NOMO-1 treated with DMSO at 0.1 percent for 48 hours (cell line): ENCODE data around the gene CLCN1.
A peak's percentile ranks its signal among the peaks of the same experiment; 100 is the strongest.
"Not testable (repeated sequence)": the region's sequence is repeated elsewhere in the genome, so short reads cannot be mapped to it uniquely, and the experiment has no call there.

Experiments used
- DNase-seq: peaks from one replicate; lab custom pipeline; 2025; ENCODE audit not compliant: unreplicated experiment; lab: John Stamatoyannopoulos, UW

The CLCN1 gene

DNA sequence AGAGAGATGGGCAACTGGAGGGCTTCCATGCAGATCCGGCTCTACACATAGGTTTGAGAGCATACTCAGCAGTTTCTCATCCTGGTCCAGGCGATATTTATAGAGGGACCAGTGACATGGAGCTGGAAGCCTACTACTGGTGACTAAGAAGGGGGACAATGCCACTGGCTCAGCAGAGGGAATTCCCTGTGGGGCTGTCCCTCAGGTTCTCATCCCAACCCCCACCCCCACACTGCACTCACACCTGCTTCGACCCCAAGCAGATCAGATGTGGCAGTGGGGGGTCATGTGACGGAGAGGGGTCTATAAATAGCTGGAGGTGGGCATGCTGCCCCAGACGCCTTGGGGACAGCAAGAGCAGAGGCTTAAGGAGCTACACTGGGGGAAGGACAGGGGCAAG is at the start of gene CLCN1:
CLCN1 (plus strand) TSS at position 336 of the 400 bp plus-strand sequence. CDS start 102 bp downstream, outside the sequence.
- no peak for DNase-seq

DNA sequence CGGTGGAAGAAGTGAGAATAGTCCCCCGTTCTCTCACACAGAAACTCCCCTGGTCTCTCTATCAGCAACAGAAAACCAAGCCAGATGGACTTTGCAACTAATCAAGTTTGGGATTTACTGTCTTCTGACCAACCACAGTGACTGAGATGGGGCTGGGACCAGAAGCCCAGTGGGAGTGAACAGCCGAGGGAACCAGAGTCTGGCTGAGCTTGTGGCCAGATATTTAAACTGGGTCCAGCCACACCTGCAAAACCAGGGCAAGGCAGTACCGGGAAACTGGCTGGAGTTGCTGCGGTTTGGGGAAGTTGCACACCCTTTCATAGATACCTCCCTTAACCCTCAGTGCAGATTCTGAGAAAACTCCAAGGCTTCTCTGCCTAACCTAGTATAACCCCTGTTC is 46.7 kb upstream of the CLCN1 start:
- no peak for DNase-seq

DNA sequence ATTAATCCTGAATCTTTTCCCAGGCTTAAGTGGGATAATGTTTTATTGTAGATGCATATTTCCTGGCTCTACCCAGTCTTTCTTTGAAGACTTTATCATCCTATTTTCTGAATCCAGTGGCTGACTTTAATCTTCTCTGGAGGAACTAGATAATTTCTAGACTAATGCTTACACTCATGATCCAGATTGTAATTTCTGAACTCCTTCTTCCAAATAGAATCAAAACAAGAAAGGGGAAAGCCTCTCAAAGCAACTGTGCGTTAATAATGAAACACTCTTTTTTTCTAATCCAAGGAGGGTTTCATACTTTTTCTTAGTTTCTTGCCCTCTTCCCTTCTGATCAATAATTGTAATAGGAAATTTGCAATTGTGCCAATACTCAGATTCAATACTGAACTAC is 44.7 kb upstream of the CLCN1 start:
- DNase-seq: no peak

DNA sequence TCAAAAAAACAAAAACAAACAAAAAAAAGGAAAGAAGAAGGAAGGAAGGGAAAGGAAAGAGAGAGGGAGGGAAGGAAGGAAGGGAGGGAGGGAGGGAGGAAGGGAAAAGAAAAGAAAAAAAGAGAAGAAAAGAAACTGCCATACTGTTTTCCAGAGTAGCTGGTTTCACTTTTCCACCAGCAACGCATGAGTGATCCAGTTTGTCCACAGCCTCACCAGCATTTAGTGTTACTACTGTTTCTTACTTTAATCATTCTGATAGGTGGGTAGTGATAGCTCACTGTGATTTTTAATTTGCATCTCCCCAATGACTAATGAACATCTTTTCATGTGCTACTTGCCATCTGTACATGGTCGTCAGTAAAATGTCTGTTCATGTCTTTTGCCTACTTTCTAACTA is 43.0 kb upstream of the CLCN1 start:
- no peak for DNase-seq

DNA sequence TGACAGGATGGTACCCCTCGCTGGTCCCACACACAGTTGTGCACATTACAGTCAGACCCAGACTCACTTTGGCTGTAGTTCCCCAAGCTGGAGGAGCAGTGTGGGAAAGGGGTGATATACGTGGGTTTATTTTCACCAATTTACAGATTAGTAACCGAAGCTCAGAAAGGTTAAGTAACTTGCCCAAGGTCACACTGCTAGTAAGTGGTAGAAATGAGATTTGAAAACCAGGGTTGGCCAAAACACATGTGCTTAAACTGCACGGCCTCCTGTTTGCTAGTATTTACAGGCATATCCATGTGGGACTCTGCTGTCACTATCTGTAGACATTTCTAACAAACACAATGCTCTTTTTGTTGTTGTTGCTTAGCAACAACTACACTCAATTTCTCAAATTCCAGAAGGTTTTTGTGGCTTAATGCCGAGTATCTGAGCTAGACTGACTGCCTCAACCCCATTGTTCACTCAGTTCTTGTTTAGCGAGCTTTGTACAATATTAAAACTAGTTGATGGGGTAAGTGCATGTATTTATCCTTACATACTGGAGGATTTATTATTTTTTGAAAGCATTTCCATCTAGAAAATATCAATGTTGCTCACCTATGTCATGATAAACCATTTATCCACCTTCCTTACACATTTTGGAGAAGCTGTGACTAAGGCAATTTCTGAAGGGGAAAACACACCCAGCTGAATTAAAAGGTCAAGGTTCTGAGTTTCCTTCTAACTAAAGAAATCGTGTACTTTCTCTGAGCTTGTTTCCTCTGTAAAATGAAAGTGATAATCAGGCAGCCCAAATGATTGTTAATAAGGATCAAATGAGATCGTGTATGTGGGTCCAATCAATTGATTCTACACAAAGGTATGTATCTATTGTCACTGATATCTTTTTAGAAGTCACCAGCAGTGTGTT is 36.5 kb upstream of the CLCN1 start:
- DNase-seq: no peak

DNA sequence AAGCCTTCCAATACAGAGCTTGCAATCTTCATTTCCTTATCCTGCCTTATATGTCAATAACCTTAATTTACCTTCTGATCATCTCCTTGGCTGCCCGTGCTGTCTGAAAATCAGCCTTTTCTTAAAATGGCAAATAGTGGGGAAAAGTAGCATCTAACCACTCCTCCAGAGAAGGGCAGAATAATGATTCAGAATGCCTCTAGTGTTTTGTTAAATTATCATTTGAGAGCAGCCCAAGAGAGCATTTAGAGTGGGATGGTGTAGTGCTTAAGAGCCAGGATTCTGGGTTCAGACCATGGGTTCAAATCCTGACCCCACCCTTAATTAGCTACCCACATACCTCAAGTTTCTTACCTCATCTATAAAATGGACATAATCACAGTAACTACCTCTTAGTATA is 35.8 kb upstream of the CLCN1 start:
- DNase-seq: no peak

DNA sequence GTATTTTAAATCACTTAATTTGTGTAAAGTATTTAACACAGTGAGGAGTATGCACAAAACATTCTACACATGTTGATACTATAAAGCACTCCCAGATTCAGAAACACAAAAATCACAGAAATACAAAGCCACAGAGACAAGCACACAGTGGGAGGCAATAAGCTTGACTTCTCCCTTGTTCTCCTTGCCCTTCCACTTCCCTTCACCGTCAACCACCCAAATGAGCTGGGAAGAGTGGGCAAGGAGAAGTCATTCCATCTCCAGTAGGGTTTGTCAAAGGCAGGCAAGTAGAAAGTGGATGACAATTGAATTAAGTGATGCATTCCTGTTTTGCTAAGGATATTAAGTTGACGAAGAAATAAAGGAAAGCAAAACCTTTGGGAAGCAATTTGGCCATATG is 35.3 kb upstream of the CLCN1 start:
- no peak for DNase-seq

DNA sequence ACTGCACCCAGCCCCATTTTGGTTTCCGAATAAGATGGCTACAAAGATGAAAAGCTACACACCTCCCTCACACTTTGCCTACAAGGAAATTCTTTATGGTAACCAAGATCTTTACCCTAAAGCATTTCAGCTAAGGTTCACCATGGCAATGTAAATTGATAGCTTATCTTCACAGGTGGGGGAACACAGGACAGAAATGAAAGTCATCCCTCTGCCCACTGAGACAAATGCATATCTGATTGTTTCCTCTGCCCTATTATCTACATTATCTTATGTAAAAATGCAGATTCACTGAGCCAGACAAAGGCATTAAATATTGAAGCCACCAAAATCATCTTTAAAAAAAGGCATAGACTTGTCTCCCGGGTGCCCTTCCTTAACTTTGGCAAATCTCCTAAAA is 34.4 kb upstream of the CLCN1 start:
- no peak for DNase-seq

DNA sequence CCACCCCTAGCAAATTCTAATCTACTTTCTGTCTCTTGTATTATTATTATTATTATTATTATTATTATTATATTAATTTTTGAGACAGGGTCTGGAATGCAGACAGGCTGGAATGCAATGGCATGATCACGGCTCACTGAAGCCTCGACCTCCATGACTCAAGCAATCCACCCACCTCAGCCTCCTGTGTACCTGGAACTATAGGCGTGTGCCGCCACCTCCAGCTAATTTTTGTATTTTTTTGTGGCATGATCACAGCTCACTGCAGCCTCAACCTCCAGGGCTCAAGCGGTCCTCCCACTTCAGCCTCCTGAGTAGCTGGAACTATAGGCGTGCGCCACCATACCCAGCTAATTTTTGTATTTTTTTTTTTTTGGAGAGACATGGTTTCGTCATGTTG is 33.8 kb upstream of the CLCN1 start:
- DNase-seq: no peak

DNA sequence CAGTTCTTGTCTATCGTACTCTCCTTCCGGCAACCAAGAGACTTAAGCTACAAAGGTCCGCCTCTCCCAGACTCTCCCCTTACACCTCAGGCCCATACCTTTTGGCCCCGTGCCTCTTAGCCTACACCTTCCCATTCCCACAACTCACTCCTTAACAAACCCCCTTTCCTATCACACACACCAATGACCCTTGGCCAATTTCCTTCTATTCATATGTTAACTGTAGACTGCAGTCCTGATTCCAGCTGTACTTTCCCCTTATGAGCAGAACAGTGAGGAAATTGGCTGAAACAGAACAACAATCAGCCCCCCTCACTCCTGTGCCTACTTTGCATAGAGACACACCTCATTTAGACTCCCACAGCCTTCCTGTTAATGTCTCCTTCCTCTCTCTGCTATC is 32.5 kb upstream of the CLCN1 start:
- DNase-seq: no peak

DNA sequence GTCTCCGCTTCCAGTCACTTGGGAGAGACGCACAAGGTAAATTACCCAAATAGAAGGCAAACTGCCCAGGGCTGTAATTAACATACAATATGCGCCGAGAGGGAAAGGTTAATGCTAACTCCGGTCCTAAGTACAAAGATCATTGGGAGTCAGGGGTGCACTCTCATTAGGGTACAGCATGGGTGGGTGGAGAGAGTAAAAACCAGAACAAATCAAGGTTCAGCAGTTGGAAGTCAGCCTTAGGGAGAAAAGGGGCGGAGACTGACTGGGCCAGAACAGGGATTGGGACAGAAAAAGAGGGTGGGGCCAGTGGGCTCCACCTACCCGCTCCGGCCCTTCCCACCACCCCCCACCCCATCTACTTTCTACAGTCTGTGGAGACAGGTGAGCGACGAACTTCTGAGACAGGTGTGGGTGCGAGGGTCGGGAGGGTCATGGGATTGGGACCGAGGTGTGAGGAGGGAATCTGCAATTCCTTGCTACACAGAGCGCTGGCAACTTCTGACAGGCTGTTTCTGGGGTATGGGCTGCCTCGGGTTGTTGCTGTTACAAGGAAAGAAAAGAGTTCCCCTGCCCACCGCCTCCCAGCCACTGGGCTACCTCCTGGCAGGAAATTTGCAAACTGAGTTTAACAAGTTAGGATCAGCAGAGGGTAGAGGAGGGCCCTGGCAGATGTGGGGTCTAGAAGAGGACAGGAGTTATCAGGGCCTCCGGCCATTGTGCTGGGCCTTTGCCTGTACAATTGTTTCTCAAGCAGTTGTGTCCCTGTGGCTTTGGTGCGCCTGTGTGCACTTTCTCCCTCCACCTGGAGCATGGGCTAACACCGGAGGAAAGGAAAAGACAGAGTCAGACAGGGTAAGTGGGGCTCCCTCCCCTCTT is 31.1 kb upstream of the CLCN1 start, which contains the start of gene TMEM139:
TMEM139 (plus strand) TSS at position 368 of the 879 bp plus-strand sequence. CDS start 1,000 bp downstream, outside the sequence.
- DNase-seq: no peak

DNA sequence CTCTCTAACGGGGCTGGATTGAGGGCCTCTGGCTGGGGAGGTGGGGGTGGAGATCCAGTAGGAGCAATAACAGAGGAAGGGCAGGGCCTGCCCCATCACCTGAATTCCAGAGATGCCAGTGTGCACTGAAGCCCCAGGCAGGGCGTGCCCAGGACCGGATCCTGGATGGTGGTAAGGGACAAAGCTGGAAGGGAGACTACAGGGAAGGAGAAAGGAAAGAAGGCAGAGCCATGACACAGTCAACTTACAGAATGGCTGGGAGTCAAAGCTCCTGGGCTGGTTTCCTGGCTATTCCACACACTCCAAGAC is 30.5 kb upstream of the CLCN1 start:
- no peak for DNase-seq

DNA sequence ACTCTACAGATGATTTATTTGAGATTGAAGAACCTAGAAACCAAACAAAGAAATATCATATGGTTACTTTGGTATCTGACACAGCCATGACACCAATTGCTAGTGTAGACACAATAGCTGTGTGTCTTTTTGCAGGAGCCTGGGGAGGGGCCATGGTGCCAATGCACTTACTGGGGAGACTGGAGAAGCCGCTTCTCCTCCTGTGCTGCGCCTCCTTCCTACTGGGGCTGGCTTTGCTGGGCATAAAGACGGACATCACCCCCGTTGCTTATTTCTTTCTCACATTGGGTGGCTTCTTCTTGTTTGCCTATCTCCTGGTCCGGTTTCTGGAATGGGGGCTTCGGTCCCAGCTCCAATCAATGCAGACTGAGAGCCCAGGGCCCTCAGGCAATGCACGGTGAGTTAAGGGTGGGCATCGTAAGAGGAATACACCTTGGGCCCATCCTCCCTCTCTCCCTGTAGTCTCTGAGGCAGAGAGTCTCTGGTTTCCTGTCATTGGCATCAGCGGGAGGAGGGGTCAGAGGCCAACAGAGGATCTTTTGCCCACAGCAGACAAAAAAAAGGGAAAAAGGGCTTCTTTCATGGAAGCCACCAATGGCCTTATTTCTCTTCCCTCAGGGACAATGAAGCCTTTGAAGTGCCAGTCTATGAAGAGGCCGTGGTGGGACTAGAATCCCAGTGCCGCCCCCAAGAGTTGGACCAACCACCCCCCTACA is 29.9 kb upstream of the CLCN1 start:
- no peak for DNase-seq

DNA sequence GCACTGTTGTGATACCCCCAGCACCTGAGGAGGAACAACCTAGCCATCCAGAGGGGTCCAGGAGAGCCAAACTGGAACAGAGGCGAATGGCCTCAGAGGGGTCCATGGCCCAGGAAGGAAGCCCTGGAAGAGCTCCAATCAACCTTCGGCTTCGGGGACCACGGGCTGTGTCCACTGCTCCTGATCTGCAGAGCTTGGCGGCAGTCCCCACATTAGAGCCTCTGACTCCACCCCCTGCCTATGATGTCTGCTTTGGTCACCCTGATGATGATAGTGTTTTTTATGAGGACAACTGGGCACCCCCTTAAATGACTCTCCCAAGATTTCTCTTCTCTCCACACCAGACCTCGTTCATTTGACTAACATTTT is 29.4 kb upstream of the CLCN1 start:
- no peak for DNase-seq

DNA sequence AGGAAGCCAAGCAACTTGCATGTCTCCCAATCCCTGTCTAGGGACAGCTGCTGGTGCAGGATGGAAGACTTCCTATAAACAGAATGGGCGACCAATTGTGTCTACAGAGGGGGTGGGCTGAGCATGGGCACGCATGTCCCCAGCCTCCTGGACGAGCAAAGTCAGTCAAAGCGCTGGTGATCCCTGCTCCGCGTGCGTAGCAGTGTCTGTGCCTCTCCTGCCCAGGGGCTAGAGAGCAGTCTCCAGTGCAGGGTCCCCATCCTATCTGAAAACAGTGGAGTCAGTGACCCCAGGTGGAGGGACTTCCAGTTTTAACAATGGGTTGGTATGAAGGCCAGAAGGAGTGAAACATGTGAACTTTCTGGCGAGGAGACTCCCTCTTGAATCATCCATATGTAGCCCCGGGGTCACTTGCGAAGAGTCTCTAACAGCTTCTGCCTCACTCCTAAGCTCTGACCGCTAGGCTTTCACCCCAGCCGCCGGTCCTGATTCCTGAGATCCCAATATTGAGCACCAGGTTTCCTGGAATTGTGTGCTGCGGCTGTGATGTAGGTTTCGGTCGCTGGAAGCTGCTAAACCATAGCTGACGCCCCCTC is 28.5 kb upstream of the CLCN1 start:
- DNase-seq: no peak

DNA sequence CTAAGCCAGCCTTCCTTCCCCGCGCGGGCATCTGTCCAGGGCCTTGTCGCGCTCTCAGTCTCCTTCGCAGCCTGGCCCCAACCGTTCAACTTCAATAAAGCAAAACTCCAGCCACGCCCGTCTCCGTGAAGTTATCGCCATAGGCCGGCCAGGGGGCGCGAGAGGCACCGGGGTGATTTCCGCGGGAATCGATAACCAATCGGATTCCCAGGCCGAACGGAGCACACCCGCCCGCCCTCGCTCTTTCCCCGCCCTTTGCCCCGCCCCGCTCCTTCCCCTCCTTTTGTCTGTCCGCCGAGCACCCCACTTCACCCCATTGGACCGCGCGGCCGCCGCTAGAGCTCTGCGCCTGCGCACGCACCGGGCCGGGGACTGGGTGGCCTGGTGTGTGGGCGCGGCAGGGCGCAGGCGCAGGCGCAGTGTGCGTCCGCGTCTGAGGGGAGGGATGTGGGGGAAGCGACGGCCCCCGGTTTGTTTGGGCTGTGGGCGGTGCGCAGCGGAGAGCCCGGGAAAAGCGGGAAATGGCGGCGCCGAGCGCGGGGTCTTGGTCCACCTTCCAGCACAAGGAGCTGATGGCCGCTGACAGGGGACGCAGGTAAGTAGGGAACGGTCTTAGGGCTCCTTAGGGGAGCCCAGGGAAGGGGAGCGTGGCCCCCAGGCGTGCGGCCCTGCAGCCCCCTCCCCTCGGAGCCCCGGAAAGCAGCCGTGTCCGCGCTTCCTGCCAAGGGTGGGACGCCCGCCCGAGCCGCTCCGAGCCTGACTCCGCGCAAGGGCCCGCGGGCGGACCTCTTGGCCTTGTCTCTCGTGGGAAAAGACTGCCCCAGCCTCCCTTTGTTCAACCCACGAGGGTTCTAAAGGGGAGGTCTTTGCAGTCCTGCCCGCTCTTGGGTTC is 27.7 kb upstream of the CLCN1 start, which contains the start of gene CASP2:
CASP2 (plus strand) TSS at position 417 of the 892 bp plus-strand sequence; CDS start at position 522, 105 bp downstream.
- peak; percentile 89 for DNase-seq

DNA sequence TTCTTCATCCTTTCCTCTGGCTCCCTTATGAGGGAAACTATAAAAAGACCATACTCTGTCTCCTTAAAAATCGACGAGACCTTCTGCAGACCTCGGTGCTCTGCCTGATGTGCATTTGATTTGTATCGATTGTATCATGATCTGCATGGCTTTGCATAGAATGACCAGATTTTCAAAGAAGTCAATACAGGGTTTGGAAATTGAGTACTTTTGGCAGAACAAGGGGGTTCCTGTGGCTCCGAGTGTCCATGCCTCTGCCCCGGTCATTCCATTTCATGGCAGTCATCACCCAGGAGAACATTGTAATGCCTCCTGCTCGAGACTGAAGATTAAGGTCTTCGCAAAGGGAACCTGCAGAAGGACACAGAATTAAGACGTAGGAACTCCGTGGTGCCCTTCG is 27.1 kb upstream of the CLCN1 start:
- DNase-seq: no peak

DNA sequence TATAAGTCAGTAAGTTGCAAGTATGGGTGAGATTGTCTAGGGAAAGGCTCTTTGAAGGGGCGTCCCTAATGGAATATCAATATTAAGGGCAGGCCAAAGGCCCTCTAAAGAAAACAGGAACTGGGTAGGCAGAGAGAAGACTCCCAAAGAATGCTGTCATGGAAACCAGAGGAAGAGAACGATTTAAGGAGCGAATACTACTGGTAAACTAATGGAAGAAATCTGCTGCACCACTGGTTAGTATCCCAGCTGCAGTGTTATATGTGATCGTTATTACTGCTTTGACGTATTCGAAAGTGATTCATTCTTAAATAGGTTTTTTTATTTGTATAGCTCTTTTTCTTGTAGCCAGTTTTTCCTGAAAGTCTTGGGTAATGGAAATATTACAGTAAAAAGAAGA is 26.5 kb upstream of the CLCN1 start:
- DNase-seq: no peak

DNA sequence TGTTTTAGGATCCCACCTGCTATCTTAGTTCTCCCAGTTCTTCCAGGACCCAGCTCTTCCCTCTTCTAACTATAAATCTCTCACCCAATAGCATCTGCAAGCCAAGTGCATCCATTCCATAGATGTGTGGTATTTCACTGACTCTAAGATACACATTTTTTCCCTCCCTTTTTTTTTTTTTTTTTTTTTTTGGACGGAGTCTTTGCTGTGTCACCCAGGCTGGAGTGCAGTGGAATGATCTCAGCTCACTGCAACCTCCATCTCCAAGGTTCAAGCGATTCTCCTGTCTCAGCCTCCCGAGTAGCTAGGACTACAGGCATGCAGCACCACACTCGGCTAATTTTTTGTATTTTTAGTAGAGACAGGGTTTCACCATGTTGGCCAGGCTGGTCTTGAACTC is 26.0 kb upstream of the CLCN1 start:
- not testable (repeated sequence) for DNase-seq

DNA sequence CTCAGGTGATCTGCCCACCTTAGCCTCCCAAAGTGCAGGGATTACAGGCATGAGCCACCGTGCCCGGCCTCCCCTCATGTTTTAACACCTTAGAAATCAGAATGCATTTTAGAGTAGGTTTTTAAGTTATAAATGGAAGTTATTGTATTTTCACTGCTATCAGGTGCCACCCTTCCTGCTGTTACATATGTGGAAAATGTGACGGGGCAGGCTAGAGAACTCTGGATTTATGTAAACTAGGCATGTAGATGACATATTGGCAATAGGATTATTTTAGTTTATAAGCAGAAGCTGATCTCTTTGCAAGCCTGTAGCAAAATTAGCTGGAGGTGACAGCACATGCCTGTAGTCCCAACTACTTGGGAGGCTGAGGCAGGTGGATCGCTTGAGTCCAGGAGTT is 25.6 kb upstream of the CLCN1 start:
- no peak for DNase-seq
